GM21447 (cell line): Measurements from ENCODE around the gene CDC42BPB.

Experiments used
- ATAC-seq: cut with Tn5 transposase; IDR thresholded peaks from one replicate; pipeline ENCODE4 v1.9.1; 2021; ENCODE audit not compliant: unreplicated experiment

Gene CDC42BPB

GRCh38 chr14:103022002-103022684, 35.2 kb downstream of the CDC42BPB start:
- no peak for ATAC-seq

- ATAC-seq: no peak
Measured at GRCh38 chr14:103021684-103022001, 35.7 kb downstream of the CDC42BPB start.

GRCh38 chr14:103020271-103021170, 36.8 kb downstream of the CDC42BPB start:
- no peak for ATAC-seq

- ATAC-seq: no peak
Measured at GRCh38 chr14:103019826-103020225, 37.5 kb downstream of the CDC42BPB start.

GRCh38 chr14:103019236-103019635, 38.1 kb downstream of the CDC42BPB start:
- ATAC-seq: no peak

- no peak for ATAC-seq
Measured at GRCh38 chr14:103016594-103016993, 40.8 kb downstream of the CDC42BPB start.

GRCh38 chr14:103016071-103016470, 41.3 kb downstream of the CDC42BPB start:
- no peak for ATAC-seq

- no peak for ATAC-seq
Measured at GRCh38 chr14:103015426-103015825, 41.9 kb downstream of the CDC42BPB start.

GRCh38 chr14:103014466-103015228, 42.7 kb downstream of the CDC42BPB start:
- ATAC-seq: no peak

GRCh38 chr14:103013028-103013427, 44.3 kb downstream of the CDC42BPB start:
- no peak for ATAC-seq

GRCh38 chr14:103009559-103009958, 47.8 kb downstream of the CDC42BPB start:
- ATAC-seq: no peak

GRCh38 chr14:103008768-103009357, 48.5 kb downstream of the CDC42BPB start:
- no peak for ATAC-seq

GRCh38 chr14:103008126-103008525, 49.2 kb downstream of the CDC42BPB start:
- ATAC-seq: no peak

- ATAC-seq: no peak
Measured at GRCh38 chr14:103007555-103007954, 49.8 kb downstream of the CDC42BPB start.

- no peak for ATAC-seq
Measured at GRCh38 chr14:103006991-103007520, 50.3 kb downstream of the CDC42BPB start.

GRCh38 chr14:103006106-103006505, 51.2 kb downstream of the CDC42BPB start:
- ATAC-seq: no peak

GRCh38 chr14:103003850-103004249, 53.5 kb downstream of the CDC42BPB start:
- ATAC-seq: no peak

- no peak for ATAC-seq
Measured at GRCh38 chr14:103003351-103003615, 54.1 kb downstream of the CDC42BPB start.

- ATAC-seq: no peak
Measured at GRCh38 chr14:103002578-103003350, 54.6 kb downstream of the CDC42BPB start.

GRCh38 chr14:103001651-103002396, 55.5 kb downstream of the CDC42BPB start:
- no peak for ATAC-seq
